ENCODE data around the gene LRRK1. TPM values are rescaled to one million over a fixed set of nuclear protein-coding genes. Genes with fewer than 3 reads are reported as not detected.

LRRK1 gene
- total RNA-seq, 2 donors from 2014 or later, result 1.5 to 2.1 TPM

DNA sequence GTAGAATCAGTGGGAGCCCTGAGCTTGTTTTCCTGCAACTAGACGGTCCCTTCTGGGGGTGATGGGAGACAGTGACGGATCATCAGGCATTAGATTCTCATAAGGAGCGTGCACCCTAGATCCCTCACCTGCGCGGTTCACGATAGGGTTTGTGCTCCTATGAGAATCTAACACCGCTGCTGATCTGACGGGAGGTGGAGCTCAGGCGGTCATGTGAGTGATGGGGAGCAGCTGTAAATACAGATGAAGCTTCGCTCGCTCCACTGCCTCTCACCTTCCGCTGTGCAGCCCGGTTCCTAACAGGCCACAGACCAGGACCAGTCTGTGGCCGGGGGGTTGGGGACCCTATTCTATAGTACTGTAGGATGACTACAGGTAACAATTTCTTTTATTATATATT, 178.0 kb downstream of the LRRK1 start:
- peaks cover 17% of the 10 kb centered on the region for H3K27me3 Mint-ChIP-seq
- no peaks in the 10 kb centered on the region for H3K4me1 Mint-ChIP-seq
- ATAC-seq (no peak), DNase-seq (no peak)
- H3K36me3 Mint-ChIP-seq (ENCODE audit: low read depth), result no peaks in the 10 kb centered on the region
- no peak overlapping the region for H3K4me3 Mint-ChIP-seq
- no peaks in the 10 kb centered on the region for H3K9me3 ChIP-seq (ENCODE audit: control insufficient read depth, low read length, poor library complexity, severe bottlenecking)
- H3K27ac Mint-ChIP-seq, result no peak overlapping the region

DNA sequence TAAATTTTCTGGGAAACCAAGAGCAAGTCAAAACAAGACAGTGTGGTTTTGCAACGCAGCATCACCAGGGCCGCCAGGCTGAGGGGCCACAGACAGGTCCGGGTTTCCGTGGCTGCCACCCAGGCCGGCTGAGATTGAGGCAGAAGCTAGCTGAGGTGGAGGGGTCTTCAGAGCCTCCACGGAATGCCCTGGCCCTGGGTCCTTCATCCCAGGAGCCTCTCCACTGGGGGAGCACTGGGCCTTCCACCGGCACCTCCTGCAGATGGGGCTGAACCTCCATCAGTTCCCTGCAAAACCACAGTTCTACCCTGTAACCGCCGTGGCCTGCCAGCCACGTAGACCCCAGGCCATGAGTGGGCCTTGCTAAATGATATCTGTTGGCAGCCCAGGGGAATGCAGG, 180.0 kb downstream of the LRRK1 start:
- no peak for ATAC-seq
- Mint-ChIP-seq H3K27me3 (peaks cover 6% of the 10 kb centered on the region), H3K36me3 (ENCODE audit: low read depth) (no peaks in the 10 kb centered on the region), H3K4me3 (no peak overlapping the region), H3K4me1 (no peaks in the 10 kb centered on the region), H3K27ac (no peak overlapping the region)
- no peaks in the 10 kb centered on the region for H3K9me3 ChIP-seq (ENCODE audit: control insufficient read depth, low read length, poor library complexity, severe bottlenecking)
- no peak for DNase-seq

DNA sequence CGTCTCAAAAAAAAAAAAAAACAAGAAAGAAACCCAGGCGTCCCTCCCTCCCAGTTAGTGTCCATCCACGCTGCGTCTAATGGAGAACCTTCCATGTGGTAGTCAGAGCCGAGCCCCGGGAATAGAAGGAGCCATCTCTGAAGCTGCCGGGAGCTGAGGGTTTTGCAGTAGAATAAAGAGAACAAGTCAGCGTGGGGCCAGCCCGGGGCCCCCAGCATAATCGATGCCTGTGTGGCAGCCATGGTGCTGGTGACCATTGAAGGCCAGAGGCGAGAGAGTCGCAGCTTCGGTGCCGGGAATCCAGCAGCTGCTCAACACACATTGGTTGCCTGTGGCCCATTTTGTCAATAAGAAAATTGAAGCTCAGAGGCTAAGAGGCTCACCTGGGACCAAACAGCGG, 181.0 kb downstream of the LRRK1 start:
- H3K9me3 ChIP-seq (ENCODE audit: control insufficient read depth, low read length, poor library complexity, severe bottlenecking), result no peaks in the 10 kb centered on the region
- no peak for DNase-seq
- Mint-ChIP-seq H3K4me3 (no peak overlapping the region), H3K27me3 (no peaks in the 10 kb centered on the region), H3K36me3 (ENCODE audit: low read depth) (no peaks in the 10 kb centered on the region), H3K27ac (no peak overlapping the region), H3K4me1 (no peaks in the 10 kb centered on the region)
- ATAC-seq, result no peak

DNA sequence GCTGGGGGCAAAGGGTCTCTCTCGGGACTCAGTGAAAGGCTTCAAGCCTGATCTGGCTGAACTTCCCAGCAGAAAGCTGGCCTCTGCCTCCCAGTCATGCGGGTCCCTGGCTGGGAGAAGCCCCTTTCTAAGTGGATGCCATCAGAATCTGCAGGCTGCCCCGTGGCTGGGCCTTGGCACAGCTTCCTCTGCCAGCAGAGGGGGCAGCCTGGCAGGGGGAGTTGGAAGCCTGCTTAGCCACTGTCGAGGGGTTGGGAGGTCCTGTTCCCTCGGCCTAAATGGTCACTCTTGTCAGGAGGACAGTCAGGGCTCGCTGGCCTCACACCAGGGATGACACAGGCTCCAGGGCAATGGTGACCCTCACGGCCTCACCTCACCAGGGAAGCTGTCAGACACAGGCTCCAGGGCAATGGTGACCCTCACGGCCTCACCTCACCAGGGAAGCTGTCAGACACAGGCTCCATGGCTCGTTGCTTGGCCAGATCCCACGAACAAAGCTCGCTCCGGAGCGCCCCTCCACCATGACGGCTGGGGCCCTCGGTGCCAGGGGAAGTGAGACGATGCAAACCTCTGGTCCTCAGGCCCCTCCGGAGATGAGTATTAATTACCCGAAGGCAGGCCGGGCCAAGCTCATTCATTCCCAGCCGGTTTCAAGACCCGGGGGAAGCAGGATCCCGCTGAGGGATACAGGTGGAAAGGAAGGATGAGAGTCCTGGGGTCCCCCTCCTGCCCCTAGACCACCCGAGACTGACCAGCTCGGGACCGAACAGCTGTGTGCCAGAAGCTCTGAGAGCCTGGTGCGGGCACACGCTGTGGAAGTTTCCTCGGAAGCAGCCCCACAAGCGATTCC, 181.7 kb downstream of the LRRK1 start:
- H3K27me3 Mint-ChIP-seq, result no peaks in the 10 kb centered on the region
- no peaks in the 10 kb centered on the region for H3K36me3 Mint-ChIP-seq (ENCODE audit: low read depth)
- H3K27ac Mint-ChIP-seq, result no peak overlapping the region
- ATAC-seq (no peak), DNase-seq (no peak)
- no peaks in the 10 kb centered on the region for H3K4me1 Mint-ChIP-seq
- H3K4me3 Mint-ChIP-seq, result no peak overlapping the region
- no peaks in the 10 kb centered on the region for H3K9me3 ChIP-seq (ENCODE audit: control insufficient read depth, low read length, poor library complexity, severe bottlenecking)

DNA sequence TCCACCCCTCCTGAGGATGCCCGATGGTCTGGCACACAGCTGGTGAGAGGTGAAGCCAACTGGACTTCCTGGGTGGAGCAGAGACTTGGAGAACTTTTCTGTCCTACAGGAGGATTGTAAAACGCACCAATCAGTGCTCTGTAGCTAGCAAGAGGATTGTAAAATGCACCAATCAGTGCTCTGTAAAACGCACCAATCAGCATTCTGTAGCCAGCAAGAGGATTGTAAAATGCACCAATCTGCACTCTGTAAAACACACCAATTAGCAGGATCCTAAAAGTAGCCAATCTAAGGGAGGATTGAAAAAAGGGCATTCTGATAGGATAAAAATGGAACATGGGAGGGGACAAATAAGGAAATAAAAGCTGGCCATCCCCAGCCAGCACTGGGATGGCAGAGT, 182.5 kb downstream of the LRRK1 start:
- Mint-ChIP-seq H3K27ac (no peak overlapping the region), H3K27me3 (no peaks in the 10 kb centered on the region), H3K4me1 (peaks cover 5% of the 10 kb centered on the region), H3K4me3 (no peak overlapping the region), H3K36me3 (ENCODE audit: low read depth) (no peaks in the 10 kb centered on the region)
- DNase-seq (no peak), ATAC-seq (no peak)
- no peaks in the 10 kb centered on the region for H3K9me3 ChIP-seq (ENCODE audit: control insufficient read depth, low read length, poor library complexity, severe bottlenecking)

DNA sequence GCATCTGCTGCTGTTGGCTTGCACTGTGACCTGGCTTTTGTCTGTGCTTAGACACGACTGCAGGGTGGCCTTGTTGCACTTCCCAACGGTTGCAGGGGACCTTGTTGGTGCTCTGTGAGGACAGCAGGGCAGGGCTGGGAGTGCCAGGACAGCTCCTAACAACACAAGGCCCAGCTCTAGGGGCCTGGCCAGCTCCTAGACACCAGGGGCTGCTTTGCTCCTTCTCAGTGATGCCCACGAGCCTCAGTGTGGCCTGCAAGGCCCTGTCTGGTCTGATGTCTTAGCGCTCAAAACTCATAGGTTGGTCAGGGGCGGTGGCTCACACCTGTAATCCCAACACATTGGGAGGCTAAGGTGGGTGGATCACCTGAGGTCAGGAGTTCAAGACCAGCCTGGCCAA, 183.6 kb downstream of the LRRK1 start:
- H3K27ac Mint-ChIP-seq, result no peak overlapping the region
- peaks cover 5% of the 10 kb centered on the region for H3K4me1 Mint-ChIP-seq
- H3K9me3 ChIP-seq (ENCODE audit: control insufficient read depth, low read length, poor library complexity, severe bottlenecking), result no peaks in the 10 kb centered on the region
- no peaks in the 10 kb centered on the region for H3K27me3 Mint-ChIP-seq
- no peak for DNase-seq
- no peak for ATAC-seq
- no peaks in the 10 kb centered on the region for H3K36me3 Mint-ChIP-seq (ENCODE audit: low read depth)
- no peak overlapping the region for H3K4me3 Mint-ChIP-seq

DNA sequence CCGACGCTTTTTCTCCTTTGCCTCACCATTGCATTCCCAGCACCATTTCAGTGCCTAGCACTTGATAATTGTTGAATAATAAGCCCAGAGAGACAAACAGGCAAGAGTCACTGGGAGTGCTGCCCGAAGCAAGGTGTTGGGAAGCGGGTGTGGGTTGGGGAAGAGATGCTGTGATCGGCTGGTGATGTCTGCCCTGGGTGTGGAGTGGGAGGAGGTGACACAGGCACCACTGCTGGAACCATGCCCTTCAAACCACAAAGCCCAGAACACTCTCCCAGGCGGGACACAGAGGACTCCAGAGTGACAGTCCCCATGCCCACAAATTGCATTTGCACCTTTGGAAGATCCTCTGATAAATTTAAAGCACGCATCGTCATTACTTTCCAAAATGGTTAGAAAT, 184.4 kb downstream of the LRRK1 start:
- Mint-ChIP-seq H3K4me3 (no peak overlapping the region), H3K4me1 (peaks cover 5% of the 10 kb centered on the region), H3K36me3 (ENCODE audit: low read depth) (no peaks in the 10 kb centered on the region), H3K27me3 (no peaks in the 10 kb centered on the region), H3K27ac (no peak overlapping the region)
- DNase-seq, result no peak
- no peak for ATAC-seq
- H3K9me3 ChIP-seq (ENCODE audit: control insufficient read depth, low read length, poor library complexity, severe bottlenecking), result no peaks in the 10 kb centered on the region

DNA sequence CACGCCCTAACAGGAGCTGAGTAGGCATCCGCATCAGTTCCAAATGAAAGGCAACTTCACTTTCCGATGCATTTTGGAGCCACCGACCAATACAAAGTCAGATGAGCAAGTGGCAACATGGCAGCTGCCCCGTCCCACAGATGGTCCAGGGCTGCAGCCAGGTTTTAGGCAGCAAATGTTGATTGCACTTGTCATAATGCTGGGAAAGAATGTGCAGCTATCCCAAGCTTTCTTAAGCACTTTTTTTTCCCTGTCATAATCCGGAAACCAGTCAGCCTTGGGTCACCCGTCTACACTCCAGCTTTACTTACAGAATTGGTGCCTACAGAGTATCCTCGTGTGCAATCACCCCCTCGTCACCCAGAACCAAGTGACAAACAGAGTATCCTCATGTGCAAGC, 185.0 kb downstream of the LRRK1 start:
- no peaks in the 10 kb centered on the region for H3K9me3 ChIP-seq (ENCODE audit: control insufficient read depth, low read length, poor library complexity, severe bottlenecking)
- Mint-ChIP-seq H3K4me3 (no peak overlapping the region), H3K27ac (no peak overlapping the region), H3K4me1 (peaks cover 5% of the 10 kb centered on the region), H3K27me3 (no peaks in the 10 kb centered on the region), H3K36me3 (ENCODE audit: low read depth) (no peaks in the 10 kb centered on the region)
- ATAC-seq (no peak), DNase-seq (no peak)

DNA sequence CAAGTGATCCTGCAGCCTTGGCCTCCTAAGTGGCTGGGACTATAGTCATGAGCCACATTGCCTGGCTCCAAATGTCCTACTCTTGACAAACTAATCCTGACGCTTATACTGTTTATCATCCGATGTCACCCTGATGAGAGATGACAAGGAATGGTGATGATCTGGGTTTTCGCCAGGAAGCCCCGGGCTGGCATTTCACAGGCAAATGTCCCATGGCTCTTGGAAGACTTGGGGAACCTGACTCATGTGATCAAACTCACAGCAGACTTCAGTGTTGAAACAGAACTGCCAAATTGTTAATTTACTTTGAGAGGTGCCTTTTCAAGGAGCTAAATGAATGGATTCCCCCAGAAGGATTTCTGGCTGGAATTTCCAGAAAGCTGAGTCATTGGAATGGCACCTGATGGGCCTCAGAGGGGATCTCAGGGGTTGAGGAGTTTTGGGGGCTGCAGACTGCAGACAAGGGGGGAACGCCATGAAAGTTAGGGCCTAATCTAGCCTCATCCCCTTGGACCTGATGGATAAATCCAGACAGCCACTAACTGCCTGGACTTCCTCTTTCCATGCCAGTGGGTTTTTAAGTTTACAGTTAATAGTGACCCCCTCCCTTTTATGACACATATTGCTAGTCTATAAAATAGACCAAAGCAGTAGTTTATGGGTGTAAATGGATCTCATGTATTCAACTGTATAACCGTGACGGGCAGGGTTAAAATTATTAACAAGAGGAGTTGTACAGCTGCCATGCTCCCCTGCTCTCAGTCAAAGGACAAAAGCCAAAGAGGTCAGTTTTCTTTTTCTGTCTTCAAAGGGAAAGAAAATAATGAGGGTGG, 186.1 kb downstream of the LRRK1 start:
- H3K27me3 Mint-ChIP-seq, result no peaks in the 10 kb centered on the region
- no peaks in the 10 kb centered on the region for H3K36me3 Mint-ChIP-seq (ENCODE audit: low read depth)
- H3K4me1 Mint-ChIP-seq, result peaks cover 5% of the 10 kb centered on the region
- ATAC-seq (no peak), DNase-seq (no peak)
- no peak overlapping the region for H3K27ac Mint-ChIP-seq
- H3K9me3 ChIP-seq (ENCODE audit: control insufficient read depth, low read length, poor library complexity, severe bottlenecking), result no peaks in the 10 kb centered on the region
- no peak overlapping the region for H3K4me3 Mint-ChIP-seq

DNA sequence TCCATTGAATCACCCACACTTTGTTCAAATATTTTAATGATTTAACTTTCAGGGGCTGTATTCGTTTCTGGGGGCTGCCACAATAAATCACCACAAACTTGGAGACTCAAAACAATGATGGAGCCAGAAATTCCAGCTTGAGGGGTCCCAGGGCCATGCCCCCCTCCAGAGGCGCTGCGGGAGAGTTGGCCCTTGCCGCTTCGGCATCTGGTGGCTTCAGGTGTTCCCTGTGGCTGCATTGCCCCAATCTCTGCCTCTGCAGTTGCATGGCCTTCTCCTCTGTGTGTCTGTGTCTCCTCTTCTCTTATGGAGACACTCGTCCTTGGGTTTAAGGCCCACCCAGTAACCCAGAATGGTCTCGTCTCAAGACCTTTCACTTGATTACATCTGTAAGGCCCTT, 187.9 kb downstream of the LRRK1 start:
- Mint-ChIP-seq H3K4me1 (peaks cover 5% of the 10 kb centered on the region), H3K27ac (no peak overlapping the region), H3K36me3 (ENCODE audit: low read depth) (no peaks in the 10 kb centered on the region), H3K27me3 (no peaks in the 10 kb centered on the region), H3K4me3 (no peak overlapping the region)
- DNase-seq (no peak), ATAC-seq (no peak)
- H3K9me3 ChIP-seq (ENCODE audit: control insufficient read depth, low read length, poor library complexity, severe bottlenecking), result no peaks in the 10 kb centered on the region

DNA sequence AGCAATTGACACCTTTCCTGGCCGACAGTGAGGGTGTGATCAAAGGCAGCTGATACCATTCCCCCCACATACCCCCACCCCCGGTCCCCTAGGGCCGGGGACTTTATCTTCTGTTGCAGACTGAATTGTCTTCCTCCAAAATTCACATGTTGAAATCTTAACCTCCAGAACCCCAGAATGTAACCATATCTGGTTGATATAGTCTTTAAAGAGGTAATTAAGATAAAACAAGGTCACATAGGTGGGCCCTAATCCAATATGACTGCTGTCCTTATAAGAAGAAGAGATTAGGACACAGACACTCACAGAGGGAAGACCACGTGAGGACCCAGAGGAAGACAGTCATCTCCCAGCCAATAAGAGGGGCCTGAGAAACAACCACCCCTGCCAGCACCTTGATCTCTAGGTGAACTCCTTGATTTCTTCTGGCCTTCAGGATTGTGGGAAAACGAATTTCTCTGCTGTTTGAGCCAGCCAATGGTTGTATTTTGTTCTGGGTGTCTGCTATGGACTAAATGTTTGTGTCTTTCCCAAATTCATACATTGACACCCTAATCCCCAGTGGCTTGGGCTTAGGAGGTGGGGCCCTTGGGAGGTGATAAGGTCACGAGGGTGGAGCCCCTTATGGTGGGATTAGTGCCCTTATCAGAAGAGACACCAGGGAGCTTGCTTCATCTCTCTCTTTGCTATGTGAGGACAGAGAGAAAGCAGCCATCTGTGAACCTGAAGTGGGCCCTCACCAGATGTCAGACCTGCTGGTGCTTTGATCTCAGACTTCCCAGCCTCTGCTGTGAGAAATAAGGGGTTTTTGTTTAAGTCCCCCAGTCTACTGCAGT, 188.7 kb downstream of the LRRK1 start:
- Mint-ChIP-seq H3K27ac (no peak overlapping the region), H3K36me3 (ENCODE audit: low read depth) (no peaks in the 10 kb centered on the region), H3K4me1 (peaks cover 7% of the 10 kb centered on the region), H3K27me3 (no peaks in the 10 kb centered on the region), H3K4me3 (no peak overlapping the region)
- DNase-seq (no peak), ATAC-seq (no peak)
- H3K9me3 ChIP-seq (ENCODE audit: control insufficient read depth, low read length, poor library complexity, severe bottlenecking), result no peaks in the 10 kb centered on the region

DNA sequence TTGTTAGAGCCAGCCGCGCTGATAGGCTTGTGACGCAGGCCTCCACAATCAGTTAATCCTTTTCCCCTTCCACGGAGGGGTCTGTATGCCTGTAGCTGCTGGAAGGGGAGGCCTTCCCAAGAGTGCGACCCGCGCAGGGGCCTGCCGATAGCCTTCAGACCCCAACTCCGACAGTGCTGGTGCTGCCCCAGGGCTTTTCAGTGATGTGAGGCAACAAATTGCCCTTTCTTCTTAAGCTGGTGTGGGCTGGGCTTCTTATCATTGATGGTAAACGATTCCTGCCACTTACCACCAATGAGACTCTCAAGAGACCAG, 189.3 kb downstream of the LRRK1 start:
- H3K4me1 Mint-ChIP-seq, result peaks cover 7% of the 10 kb centered on the region
- H3K4me3 Mint-ChIP-seq, result no peak overlapping the region
- H3K27ac Mint-ChIP-seq, result no peak overlapping the region
- H3K36me3 Mint-ChIP-seq (ENCODE audit: low read depth), result no peaks in the 10 kb centered on the region
- no peak for ATAC-seq
- no peak for DNase-seq
- no peaks in the 10 kb centered on the region for H3K27me3 Mint-ChIP-seq
- no peaks in the 10 kb centered on the region for H3K9me3 ChIP-seq (ENCODE audit: control insufficient read depth, low read length, poor library complexity, severe bottlenecking)

DNA sequence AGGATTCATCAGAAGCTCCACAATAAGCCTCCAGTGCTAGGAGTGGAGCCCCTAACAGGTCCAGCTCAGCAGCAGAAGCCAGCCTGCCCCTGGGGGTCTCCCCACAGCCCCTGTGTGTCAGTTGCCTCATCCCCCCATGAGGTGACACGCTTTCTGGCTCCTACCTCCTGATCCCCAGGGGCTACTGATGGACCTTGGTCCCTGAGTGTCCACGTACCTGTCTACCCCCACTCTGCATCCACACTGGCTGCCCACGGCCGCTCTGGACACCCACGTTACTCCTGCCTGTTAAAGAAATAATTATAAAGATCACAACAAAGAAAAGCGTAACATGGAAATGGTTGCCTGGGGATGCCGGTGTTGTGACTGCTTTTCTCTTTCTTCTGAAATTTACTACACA, 189.6 kb downstream of the LRRK1 start:
- DNase-seq (no peak), ATAC-seq (no peak)
- no peaks in the 10 kb centered on the region for H3K9me3 ChIP-seq (ENCODE audit: control insufficient read depth, low read length, poor library complexity, severe bottlenecking)
- H3K4me3 Mint-ChIP-seq, result no peak overlapping the region
- no peaks in the 10 kb centered on the region for H3K27me3 Mint-ChIP-seq
- H3K4me1 Mint-ChIP-seq, result peaks cover 7% of the 10 kb centered on the region
- no peak overlapping the region for H3K27ac Mint-ChIP-seq
- H3K36me3 Mint-ChIP-seq (ENCODE audit: low read depth), result no peaks in the 10 kb centered on the region

Data from T-helper 17 cell (primary cell).